GM21360 (cell line): Measurements from ENCODE around the gene CHD5.

ENCODE experiments used
- ATAC-seq: cut with Tn5 transposase; IDR thresholded peaks from one replicate; pipeline ENCODE4 v1.9.1; 2021; ENCODE audit warnings: mild to moderate bottlenecking, moderate library complexity; ENCODE audit not compliant: unreplicated experiment

Gene CHD5

DNA sequence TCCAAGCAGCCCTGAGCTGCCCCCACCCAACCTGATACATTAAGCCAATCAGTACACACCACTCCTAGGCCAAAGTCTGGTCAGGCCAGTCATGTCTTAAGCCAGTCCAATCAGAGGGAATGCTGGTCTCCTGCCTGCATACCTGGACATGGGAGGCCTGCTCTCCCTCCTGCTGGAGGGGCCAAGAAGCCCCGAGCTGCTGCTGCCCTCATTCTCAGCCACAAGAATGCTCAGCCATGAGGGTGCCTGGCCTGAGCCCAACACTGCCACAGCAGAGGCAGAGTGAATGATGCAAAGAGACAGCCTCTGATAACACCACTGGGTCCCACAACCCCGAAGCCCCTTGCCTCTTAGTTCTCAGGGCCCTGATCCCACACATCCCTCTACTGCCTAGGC is 23.0 kb downstream of the CHD5 start:
- ATAC-seq: no peak

DNA sequence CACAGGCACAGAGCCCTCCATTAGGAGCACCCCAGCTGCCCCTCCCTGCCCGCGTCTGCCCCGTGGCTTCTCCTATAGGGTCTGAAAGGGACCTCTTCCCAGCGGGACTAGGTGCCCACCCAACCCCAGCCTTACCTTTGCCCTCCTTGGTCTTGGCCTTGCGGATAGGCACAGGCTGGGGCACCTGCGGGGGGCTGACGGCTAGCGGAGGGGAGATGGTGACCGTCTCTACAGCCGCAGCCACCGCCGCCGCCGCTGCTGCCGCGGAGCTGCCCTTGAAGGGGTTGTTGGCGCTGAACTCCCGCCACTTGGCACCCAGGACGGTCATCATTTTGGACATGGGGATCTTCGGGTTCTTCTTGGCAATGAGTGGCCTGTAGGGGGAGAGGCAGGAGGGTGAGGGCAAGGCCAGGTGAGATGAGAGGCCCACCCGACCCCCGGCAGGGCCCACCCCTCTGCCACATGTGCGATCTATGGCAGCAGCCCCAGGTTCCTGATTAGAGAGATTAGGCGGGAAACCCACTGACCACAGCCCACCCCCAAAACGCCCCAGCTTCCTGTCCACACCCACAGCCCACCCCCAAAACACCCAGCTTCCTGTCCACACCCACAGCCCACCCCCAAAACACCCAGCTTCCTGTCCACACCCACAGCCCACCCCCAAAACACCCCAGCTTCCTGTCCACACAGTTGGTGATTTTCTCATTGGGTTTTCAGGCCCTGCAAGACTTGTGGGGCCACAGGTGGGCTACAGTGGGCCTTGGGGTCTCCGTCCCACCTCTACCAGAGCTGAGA is 25.4 kb downstream of the CHD5 start:
- no peak for ATAC-seq

GRCh38 chr1:6152882-6153281 is 27.2 kb downstream of the CHD5 start:
- ATAC-seq: no peak

DNA sequence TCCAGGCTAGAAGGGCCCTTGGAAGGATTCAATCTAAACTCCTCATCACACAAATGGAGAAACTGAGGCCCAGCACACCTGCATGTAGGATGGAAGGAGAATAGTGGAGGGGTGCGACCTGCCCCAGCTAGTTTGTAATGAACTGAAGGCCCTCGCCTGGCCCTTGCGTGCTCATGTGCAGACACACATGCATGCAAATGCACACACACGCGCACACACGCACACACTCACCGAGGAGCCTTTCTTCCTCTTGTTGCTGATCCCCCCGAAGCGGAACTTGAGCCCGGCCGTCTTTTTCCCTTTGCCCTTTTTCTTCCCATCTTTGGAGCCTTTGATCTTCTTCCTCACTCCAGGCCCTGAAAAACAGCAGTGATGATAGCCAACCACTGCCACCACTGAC is 27.9 kb downstream of the CHD5 start:
- no peak for ATAC-seq

- ATAC-seq: no peak
Observed at GRCh38 chr1:6151291-6151822, 28.8 kb downstream of the CHD5 start.

GRCh38 chr1:6150006-6150938 is 29.8 kb downstream of the CHD5 start:
- ATAC-seq: no peak

- ATAC-seq: no peak
Observed at GRCh38 chr1:6149597-6149996, 30.5 kb downstream of the CHD5 start.

DNA sequence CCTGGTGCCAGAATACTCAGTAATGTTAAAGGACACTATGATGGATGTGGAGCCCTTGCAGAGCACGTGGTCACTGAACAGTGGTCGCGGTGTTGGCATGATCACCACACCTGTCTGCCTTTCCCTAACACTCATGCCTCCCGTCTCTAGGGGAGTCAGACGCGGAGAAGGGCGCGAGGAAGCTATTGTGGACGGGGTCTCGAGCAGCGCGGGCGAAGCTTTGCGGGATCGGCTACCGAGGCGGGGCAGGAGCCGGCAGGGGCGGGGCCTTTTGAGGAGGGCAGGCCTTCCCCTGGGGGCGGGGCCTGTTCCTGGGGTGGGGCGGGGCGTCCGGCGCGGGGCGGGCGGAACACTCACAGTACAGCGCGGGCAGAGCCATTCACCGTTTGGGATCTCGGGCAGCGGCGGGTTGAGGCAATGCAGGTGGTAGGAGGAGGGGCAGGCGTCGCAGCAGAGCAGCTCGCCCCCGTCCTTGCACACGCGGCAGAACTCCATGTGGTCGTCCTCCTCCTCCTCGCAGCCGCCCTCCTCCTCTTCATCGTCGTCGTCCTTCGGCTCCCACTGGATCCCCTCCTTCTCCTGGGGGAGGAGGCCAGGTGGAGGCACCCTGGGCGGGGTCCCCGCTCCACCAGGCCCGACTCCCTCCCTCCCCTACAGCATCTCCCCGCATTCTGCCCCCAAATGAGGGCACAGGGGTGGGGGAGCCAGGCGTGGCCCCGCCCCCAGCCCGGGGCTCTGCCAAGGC is 31.5 kb downstream of the CHD5 start:
- ATAC-seq: no peak

GRCh38 chr1:6145864-6146410 is 34.2 kb downstream of the CHD5 start:
- no peak for ATAC-seq

DNA sequence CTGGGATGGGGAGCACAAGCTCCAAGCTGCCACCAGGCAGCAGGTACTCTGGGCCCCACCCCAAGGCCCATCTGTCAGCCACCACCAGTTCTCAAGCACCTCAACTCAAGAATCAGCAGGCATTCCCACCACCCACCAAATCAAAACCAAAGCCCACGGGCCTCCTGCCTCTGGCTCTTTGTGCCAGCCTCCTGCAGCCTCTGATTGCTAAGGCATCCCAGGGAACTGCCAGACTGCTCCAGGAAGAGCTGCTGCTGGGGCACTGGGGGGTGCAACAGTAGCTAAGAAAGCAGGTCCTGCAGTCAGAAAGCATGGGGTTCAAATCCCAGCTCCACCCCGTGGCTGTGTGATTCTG is 34.7 kb downstream of the CHD5 start:
- no peak for ATAC-seq

GRCh38 chr1:6144647-6145395 is 35.3 kb downstream of the CHD5 start:
- ATAC-seq: no peak

GRCh38 chr1:6144175-6144574 is 35.9 kb downstream of the CHD5 start:
- no peak for ATAC-seq

GRCh38 chr1:6143395-6143794 is 36.7 kb downstream of the CHD5 start:
- ATAC-seq: no peak

DNA sequence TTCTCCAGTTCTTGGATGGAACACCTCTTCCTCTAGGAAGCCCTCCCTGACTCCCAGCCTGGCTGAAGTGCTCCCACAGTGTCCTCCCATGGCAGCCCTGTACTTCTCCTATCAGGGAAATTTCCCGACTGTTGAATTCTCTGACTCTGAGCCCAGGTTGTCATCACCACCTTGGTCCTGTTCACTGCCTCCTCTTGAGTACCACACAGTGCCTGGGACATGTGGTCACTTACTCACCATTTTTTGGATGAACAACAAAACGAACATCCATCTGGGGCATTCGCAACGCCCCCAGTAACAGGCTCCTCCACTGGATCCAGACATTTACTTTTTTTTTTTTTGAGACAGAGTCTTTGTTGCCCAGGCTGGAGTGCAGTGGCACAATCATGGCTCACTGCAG is 37.4 kb downstream of the CHD5 start:
- no peak for ATAC-seq

GRCh38 chr1:6142036-6142621 is 38.0 kb downstream of the CHD5 start:
- ATAC-seq: no peak

- ATAC-seq: peak; percentile 54
Observed at GRCh38 chr1:6141592-6141991, 38.5 kb downstream of the CHD5 start.

- ATAC-seq: no peak
Observed at GRCh38 chr1:6140413-6140812, 39.7 kb downstream of the CHD5 start.

DNA sequence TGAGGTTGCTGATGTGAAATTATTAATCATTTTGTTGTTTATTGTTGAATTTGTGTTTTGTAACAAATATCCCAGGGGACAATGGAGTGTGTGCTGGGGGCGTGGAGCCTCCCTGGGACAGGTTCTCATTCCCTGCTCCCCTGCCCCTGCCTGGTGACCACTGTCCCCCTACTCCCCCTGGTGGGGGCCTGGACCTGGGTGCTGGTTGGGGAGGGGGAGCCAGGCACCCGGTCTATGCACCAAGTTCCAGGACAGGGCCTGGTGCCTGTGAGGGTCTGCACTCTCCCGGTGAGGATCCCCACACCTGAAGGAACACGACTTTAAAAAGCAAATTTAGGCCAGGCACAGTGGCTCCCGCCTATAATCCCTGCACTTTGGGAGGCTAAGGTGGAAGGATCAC is 42.4 kb downstream of the CHD5 start:
- ATAC-seq: no peak

GRCh38 chr1:6136516-6137220 is 43.5 kb downstream of the CHD5 start:
- no peak for ATAC-seq
